Retinal pigment epithelial cell (primary cell): ENCODE data around the gene CCDC142.
A peak's percentile ranks its signal among the peaks of the same experiment; 100 is the strongest.
"Not testable (repeated sequence)": the region's sequence is repeated elsewhere in the genome, so short reads cannot be mapped to it uniquely, and the experiment has no call there.

Experiments
- DNase-seq: peaks from one replicate; pipeline ENCODE4 v3.0.0-alpha.2; 2010; ENCODE audit warnings: low read depth
- H3K4me3 ChIP-seq: 2 replicates; pipeline ENCODE4 v1.5.1; 2011; ENCODE audit warnings: mild to moderate bottlenecking, low read length, control low read depth, moderate library complexity
- TF ChIP-seq, protein P1 (sequence below): conservative IDR thresholded peaks from 2 replicates; pipeline ENCODE4 v1.5.1; 2011; ENCODE audit warnings: low read depth, low read length, control low read depth, inconsistent platforms

CCDC142 gene

DNA sequence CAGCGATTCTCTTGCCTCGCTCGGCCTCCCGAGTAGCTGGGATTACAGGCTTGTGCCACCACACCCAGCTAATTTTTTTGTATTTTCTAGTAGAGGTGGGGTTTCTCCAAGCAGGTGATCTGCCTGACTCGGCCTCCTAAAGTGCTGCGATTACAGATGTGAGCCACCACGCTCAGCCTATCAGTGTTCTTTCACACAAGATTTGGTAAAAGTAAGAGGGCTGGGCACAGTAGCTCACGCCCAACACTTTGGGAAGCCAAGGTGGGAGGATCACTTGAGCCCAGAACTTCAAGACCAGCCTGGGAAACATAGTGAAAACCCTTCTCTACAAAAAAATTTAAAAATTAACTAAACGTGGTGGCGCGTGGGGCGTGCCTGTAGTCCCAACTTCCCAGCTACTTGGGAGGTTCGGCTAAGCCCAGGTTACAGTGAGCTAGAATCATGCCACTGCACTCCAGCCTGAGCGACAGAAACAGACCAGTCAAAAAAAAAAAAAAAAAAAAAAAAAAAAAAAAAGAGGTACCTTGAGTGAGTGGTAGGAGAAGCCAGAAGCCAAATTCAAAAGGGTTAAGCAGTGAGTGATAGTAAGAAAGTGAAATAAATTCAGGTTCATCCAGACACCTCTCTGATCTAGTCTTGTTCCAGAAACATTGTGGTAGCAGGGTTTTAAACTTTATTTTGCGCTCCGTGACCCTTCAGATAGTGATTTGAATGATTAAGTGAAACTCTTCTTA lies 11.3 kb downstream of the CCDC142 start:
- TF ChIP-seq, protein P1, sequence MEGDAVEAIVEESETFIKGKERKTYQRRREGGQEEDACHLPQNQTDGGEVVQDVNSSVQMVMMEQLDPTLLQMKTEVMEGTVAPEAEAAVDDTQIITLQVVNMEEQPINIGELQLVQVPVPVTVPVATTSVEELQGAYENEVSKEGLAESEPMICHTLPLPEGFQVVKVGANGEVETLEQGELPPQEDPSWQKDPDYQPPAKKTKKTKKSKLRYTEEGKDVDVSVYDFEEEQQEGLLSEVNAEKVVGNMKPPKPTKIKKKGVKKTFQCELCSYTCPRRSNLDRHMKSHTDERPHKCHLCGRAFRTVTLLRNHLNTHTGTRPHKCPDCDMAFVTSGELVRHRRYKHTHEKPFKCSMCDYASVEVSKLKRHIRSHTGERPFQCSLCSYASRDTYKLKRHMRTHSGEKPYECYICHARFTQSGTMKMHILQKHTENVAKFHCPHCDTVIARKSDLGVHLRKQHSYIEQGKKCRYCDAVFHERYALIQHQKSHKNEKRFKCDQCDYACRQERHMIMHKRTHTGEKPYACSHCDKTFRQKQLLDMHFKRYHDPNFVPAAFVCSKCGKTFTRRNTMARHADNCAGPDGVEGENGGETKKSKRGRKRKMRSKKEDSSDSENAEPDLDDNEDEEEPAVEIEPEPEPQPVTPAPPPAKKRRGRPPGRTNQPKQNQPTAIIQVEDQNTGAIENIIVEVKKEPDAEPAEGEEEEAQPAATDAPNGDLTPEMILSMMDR: no peak
- H3K4me3 ChIP-seq: peak overlapping the region; percentile 68
- DNase-seq: no peak

DNA sequence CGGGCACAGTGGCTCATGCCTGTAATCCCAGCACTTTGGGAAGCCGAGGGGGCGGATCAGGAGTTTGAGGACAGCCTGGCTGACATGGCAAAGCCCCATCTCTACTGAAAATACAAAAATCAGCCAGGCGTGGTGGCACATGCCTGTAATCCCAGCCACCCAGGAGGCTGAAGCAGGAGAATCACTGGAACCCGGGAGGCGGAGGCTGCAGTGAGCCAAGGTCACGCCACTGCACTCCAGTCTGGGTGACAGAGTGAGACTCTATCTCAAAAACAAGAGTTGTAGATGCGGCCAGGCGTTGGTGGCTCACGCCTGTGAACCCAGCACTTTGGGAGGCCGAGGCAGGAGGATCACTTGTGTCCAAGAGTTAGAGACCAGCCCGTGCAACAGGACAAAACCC lies 12.1 kb downstream of the CCDC142 start:
- not testable (repeated sequence) for H3K4me3 ChIP-seq, DNase-seq

DNA sequence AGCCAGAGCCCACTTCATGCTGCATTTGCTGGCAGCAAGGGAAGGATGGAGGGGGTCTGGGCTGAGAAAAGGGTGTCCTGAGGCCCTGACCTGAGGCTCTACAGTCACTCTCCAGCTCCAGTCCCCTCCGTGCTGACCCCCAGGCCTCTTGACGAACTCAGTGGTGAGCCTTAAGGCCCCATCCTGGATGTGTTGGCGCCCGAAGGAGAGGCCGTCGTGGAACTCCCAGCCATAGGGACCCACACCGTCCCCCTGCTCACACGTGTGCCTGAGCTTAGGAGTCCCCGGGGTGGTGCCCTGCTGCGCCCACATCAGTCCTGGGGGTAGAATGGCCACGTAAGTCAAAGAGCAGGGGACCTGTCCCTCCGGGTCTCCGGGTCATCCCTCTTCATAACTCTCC lies 18.4 kb downstream of the CCDC142 start:
- DNase-seq: no peak
- TF ChIP-seq, protein P1: no peak

GRCh38 chr2:74462786-74463105 lies 20.1 kb downstream of the CCDC142 start:
- no peak for DNase-seq
- no peak overlapping the region for H3K4me3 ChIP-seq
- TF ChIP-seq, protein P1: no peak

More for the DNA sequence above, 18.4 kb downstream of the CCDC142 start:
- H3K4me3 ChIP-seq: peak overlapping the region; percentile 79

DNA sequence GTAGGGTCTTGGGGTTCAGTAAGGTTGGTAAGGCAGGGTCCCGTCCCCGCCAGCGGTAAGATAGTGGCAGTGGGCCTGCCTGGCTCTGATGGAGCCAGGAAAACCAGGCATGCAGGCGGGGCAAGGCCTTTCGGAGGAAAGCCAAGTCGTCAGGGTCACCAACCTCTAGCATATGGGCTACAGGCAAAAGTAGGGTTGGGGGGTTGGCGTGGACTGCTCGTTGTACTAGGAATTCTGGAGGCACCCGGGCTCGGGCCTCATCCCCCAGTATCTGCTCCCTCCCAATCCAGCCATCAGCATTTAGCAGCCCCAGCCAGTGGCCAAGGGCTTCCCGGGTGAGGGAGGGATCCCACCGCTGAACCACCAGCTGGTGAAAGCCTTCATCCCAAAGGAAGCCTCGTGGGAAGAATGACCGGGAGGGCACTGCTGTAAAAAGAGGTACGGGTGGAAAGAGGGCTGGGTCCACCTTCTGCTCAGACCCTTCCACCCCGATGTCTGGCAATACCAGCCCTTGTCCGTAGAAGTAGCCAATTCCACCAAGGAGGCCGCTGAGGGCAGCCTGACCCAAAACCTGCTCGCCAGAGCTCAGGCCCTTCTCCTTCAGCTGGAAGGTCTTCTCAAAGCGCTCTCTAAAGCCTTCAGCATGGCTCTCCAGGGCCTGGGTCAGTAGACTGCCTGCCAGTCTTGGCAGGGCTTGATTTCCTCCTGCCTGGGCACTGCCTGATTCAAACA lies 20.6 kb downstream of the CCDC142 start:
- TF ChIP-seq, protein P1: no peak
- no peak for DNase-seq
- no peak overlapping the region for H3K4me3 ChIP-seq

- TF ChIP-seq, protein P1: peak; percentile 24
- H3K4me3 ChIP-seq: no peak overlapping the region
- DNase-seq: no peak
Observed at GRCh38 chr2:74461187-74462053, 21.4 kb downstream of the CCDC142 start.

GRCh38 chr2:74460187-74460586 lies 22.6 kb downstream of the CCDC142 start:
- H3K4me3 ChIP-seq: not testable (repeated sequence)

DNA sequence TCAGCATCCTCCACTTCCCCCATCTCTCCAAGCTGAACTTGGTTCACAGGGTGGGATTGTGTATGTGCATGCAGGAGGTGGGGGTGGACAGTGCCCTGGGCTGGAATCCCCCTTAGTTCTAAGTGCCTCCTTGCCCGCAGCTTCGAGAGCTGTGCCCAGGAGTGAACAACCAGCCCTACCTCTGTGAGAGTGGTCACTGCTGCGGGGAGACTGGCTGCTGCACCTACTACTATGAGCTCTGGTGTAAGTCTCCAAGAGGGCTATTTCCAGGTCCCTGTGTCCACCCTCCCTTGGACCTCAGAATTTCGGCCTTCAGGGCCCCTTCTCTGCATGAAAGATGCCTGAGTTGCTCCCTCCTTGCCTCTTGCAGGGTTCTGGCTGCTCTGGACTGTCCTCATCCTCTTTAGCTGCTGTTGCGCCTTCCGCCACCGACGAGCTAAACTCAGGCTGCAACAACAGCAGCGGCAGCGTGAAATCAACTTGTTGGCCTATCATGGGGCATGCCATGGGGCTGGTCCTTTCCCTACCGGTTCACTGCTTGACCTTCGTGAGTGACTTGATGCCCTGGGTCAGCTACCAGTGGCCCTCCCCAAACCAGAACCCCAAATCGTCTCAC lies 23.2 kb downstream of the CCDC142 start:
- peak overlapping the region; percentile 99 for H3K4me3 ChIP-seq
- DNase-seq: not testable (repeated sequence)

More at GRCh38 chr2:74460187-74460586, 22.6 kb downstream of the CCDC142 start:
- DNase-seq: not testable (repeated sequence)
